Measurements from ENCODE around the gene BORCS5. TPM values are rescaled to one million over a fixed set of nuclear protein-coding genes. Genes with fewer than 3 reads are reported as not detected.

Gene BORCS5
- total and polyA plus RNA-seq, 2 of the 8 experiments (the other 6 are each of a cell fraction or from before 2014, with no cell fraction given) = 8.3 to 17.4 TPM

DNA sequence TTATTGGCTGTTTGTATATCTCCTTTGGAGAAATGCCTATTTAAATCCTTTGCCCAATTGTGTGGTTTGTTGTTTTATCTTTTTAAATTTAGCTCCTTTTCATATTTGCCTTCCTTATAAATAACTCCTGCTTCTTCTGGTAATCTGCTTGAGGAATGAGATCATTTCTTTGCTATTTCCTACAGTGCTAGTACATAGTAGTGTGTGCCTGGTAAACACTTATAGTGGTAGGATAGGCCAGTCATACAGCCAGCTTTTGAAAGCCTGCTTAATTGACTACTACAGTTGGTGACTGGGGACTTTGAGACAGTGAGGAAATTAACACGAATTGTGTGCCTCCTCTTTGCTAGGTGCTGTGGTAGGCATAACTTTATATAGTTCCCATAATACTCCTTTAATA, 68.7 kb downstream of the BORCS5 start:
- Histone ChIP-seq H3K23ac (ENCODE audit: insufficient read length) (no peak overlapping the region), H3K79me2 (ENCODE audit: control insufficient read depth in 1 of 2, insufficient read depth in 2 of 2, low read length in 2 of 2) (no peaks in the 10 kb centered on the region), H2BK20ac (ENCODE audit: low read length) (no peak overlapping the region), H3K4me2 (ENCODE audit: insufficient read depth in 1 of 2, low read depth in 2 of 2, low read length in 2 of 2) (no peak overlapping the region; a peak in 1 of 4 replicates), H4K20me1 (replicated peaks in 1 of 2; ENCODE audit: control insufficient read depth in 1 of 2, insufficient read depth in 2 of 2, low read length in 2 of 2) (no peaks in the 10 kb centered on the region), H3K27me3 (replicated peaks in 1 of 4; ENCODE audit: control insufficient read depth in 3 of 4, extremely low read depth in 1 of 4, insufficient read depth in 3 of 4, low read length in 3 of 4) (no peaks in the 10 kb centered on the region), H3K4ac (replicated peaks; ENCODE audit: insufficient read length, low read depth, low read length) (no peak overlapping the region), H3K14ac (ENCODE audit: insufficient read length) (no peak overlapping the region), H2AFZ (ENCODE audit: low read length) (no peak overlapping the region), H3K4me3 (ENCODE audit: extremely low read depth in 1 of 4, insufficient read depth in 2 of 4, low read depth in 3 of 4, low read length in 4 of 4) (no peak overlapping the region), H3K4me1 (replicated peaks in 1 of 4; ENCODE audit: control insufficient read depth in 3 of 4, insufficient read depth in 4 of 4, low read length in 3 of 4) (peaks cover 0 to 4% (median 1%) of the 10 kb centered on the region in 4 experiments; a peak in 2 of 7 replicates), H2BK15ac (ENCODE audit: low read length) (no peak overlapping the region), H2BK5ac (ENCODE audit: low read depth, low read length) (no peak overlapping the region), H3K18ac (ENCODE audit: extremely low read depth, low read length) (no peak overlapping the region), H3K9me3 (ENCODE audit: insufficient read depth in 2 of 2, low read depth in 1 of 2, low read length in 1 of 2) (peaks cover 0 to 5% of the 10 kb centered on the region in 2 experiments; a peak in 1 of 4 replicates), H3K27ac (ENCODE audit: low read depth, low read length) (no peak overlapping the region), H3K9ac (replicated peaks in 1 of 4; ENCODE audit: extremely low read depth in 1 of 4, low read depth in 3 of 4, low read length in 3 of 4) (no peak overlapping the region), H2AK5ac (ENCODE audit: low read depth, low read length) (no peak overlapping the region), H4K91ac (replicated peaks; ENCODE audit: insufficient read length, low read length) (no peak overlapping the region), H4K5ac (ENCODE audit: insufficient read length, low read depth, low read length) (no peak overlapping the region), H3K56ac (replicated peaks; ENCODE audit: insufficient read length, low read depth, low read length) (no peak overlapping the region), H4K8ac (ENCODE audit: extremely low read depth, insufficient read depth, low read length) (no peak overlapping the region), H3K36me3 (ENCODE audit: control insufficient read depth in 2 of 4, insufficient read depth in 4 of 4, low read length in 3 of 4) (no peaks in the 10 kb centered on the region; a peak in 1 of 8 replicates), H3K23me2 (ENCODE audit: low read depth, low read length) (no peaks in the 10 kb centered on the region), H2BK120ac (replicated peaks; ENCODE audit: low read depth, low read length) (no peak overlapping the region), H2BK12ac (ENCODE audit: low read depth, low read length) (no peak overlapping the region), H3K79me1 (ENCODE audit: low read depth, low read length) (no peaks in the 10 kb centered on the region)
- FAIRE-seq (no peak), DNase-seq (ENCODE audit: low read depth in 1 of 2, low spot score in 2 of 2) (no peak)
- 68% methylated on average over 1 of the region's 1 CpG; no CpG with 5 or more reads in 1 of the 2 experiments for WGBS, 2 experiments (ENCODE audit: extremely low coverage in 1 of 2, insufficient coverage in 1 of 2, insufficient read length in 1 of 2, insufficient replicate concordance in 2 of 2, low coverage in 1 of 2, low lambda C conversion rate in 2 of 2, missing lambda C conversion rate in 1 of 2)
- ChIA-PET CTCF (ENCODE audit: partially characterized antibody) (interaction anchor here (0.6 to 1.1 kb wide), 3 partner anchors 13 to 188 kb away, joined by 3 read pairs; no protein-coding TSS in a partner anchor), POLR2A (ENCODE audit: partially characterized antibody) (interaction anchor here (0.6 to 0.8 kb wide), 2 partner anchors 19 to 109 kb away, joined by 3 to 5 read pairs; no protein-coding TSS in a partner anchor)
- TF ChIP-seq BACH1 (IDR thresholded peaks at IDR 0.05; ENCODE audit: low read length) = no peak
- TF ChIP-seq, protein P1, sequence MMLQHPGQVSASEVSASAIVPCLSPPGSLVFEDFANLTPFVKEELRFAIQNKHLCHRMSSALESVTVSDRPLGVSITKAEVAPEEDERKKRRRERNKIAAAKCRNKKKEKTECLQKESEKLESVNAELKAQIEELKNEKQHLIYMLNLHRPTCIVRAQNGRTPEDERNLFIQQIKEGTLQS (IDR thresholded peaks at IDR 0.05; ENCODE audit: insufficient read depth, low read depth, low read length) = no peak
- TF ChIP-seq, protein P2, sequence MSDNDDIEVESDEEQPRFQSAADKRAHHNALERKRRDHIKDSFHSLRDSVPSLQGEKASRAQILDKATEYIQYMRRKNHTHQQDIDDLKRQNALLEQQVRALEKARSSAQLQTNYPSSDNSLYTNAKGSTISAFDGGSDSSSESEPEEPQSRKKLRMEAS (IDR thresholded peaks at IDR 0.05) = no peak
- TF ChIP-seq CTBP2 (IDR thresholded peaks at IDR 0.05; ENCODE audit: borderline replicate concordance, insufficient read depth, insufficient read length, low read length) = no peak
- TF ChIP-seq TEAD4 (IDR thresholded peaks at IDR 0.05; ENCODE audit: low read depth, low read length) = no peak
- no peak for TF ChIP-seq RBBP5 (IDR thresholded peaks at IDR 0.05; ENCODE audit: borderline replicate concordance, low read depth, low read length)
- TF ChIP-seq CREB1 (IDR thresholded peaks at IDR 0.05) = no peak
- no peak for TF ChIP-seq CEBPB (IDR thresholded peaks at IDR 0.05; ENCODE audit: low read depth, low read length)
- TF ChIP-seq RAD21 (IDR thresholded peaks at IDR 0.05 in 1 of 2, conservative IDR thresholded peaks at IDR 0.05 in 1 of 2; ENCODE audit: low read depth in 2 of 2, low read length in 2 of 2) = no peak
- TF ChIP-seq, protein P3, sequence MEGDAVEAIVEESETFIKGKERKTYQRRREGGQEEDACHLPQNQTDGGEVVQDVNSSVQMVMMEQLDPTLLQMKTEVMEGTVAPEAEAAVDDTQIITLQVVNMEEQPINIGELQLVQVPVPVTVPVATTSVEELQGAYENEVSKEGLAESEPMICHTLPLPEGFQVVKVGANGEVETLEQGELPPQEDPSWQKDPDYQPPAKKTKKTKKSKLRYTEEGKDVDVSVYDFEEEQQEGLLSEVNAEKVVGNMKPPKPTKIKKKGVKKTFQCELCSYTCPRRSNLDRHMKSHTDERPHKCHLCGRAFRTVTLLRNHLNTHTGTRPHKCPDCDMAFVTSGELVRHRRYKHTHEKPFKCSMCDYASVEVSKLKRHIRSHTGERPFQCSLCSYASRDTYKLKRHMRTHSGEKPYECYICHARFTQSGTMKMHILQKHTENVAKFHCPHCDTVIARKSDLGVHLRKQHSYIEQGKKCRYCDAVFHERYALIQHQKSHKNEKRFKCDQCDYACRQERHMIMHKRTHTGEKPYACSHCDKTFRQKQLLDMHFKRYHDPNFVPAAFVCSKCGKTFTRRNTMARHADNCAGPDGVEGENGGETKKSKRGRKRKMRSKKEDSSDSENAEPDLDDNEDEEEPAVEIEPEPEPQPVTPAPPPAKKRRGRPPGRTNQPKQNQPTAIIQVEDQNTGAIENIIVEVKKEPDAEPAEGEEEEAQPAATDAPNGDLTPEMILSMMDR (IDR thresholded peaks at IDR 0.05; ENCODE audit: control extremely low read depth in 1 of 3, insufficient read depth in 1 of 3, low read depth in 1 of 3, low read length in 3 of 3) = no peak
- TF ChIP-seq CHD2 (IDR thresholded peaks at IDR 0.05; ENCODE audit: low read length) = no peak
